Natural killer cell treated with Interleukin-12 subunit alpha and Interleukin-12 subunit beta and Interleukin-15 and Interleukin-18, amount 100 ng/mL, for 72 hours (primary cell): Measurements from ENCODE around the gene SLBP. TPM values are rescaled to one million over a fixed set of nuclear protein-coding genes. Genes with fewer than 3 reads are reported as not detected.
"Not testable (repeated sequence)": the region's sequence is repeated elsewhere in the genome, so short reads cannot be mapped to it uniquely, and the experiment has no call there.

ENCODE experiments used
- ATAC-seq, 2 donors: fragments of 150-1000 bp; cut with Tn5 transposase in 1 of 2; sonication (Bioruptor Pico), chemical (Tn5 transposase) in 1 of 2; 2 replicates each; pipeline ENCODE4 v1.10.0; 2021
- DNase-seq: peaks from one replicate; pipeline ENCODE4 v3.0.0; 2022; ENCODE audit warnings: low spot score
- H3K27ac Mint-ChIP-seq, 2 donors: 1 replicate in 1 of 2; 2 replicates in 1 of 2; pipeline ENCODE4 v1.8.0; 2022; ENCODE audit warnings: mixed read lengths in 2 of 2, mild to moderate bottlenecking in 1 of 2, moderate library complexity in 1 of 2
- H3K27me3 Mint-ChIP-seq, 2 donors: 1 replicate in 1 of 2; 2 replicates in 1 of 2; pipeline ENCODE4 v1.8.0; 2022; ENCODE audit warnings: mixed read lengths in 2 of 2
- H3K36me3 Mint-ChIP-seq: one replicate; pipeline ENCODE4 v1.8.0; 2022; ENCODE audit warnings: mixed read lengths
- H3K4me1 Mint-ChIP-seq, 2 donors: 1 replicate in 1 of 2; 2 replicates in 1 of 2; pipeline ENCODE4 v1.8.0; 2022; ENCODE audit warnings: low read depth in 2 of 2, mixed read lengths in 2 of 2, mild to moderate bottlenecking in 1 of 2
- H3K4me3 Mint-ChIP-seq: one replicate; pipeline ENCODE4 v1.8.0; 2022; ENCODE audit warnings: mixed read lengths
- H3K9me3 Mint-ChIP-seq: 2 replicates; pipeline ENCODE4 v1.8.0; 2022; ENCODE audit warnings: mixed read lengths
- total RNA-seq, 2 donors: library from RNA; stranded (reverse); gene quantifications; one replicate each; pipeline ENCODE4 v1.2.3, GENCODE V29; 2022

SLBP gene
- total RNA-seq, 2 donors from 2014 or later = 83.0 to 129 TPM

DNA sequence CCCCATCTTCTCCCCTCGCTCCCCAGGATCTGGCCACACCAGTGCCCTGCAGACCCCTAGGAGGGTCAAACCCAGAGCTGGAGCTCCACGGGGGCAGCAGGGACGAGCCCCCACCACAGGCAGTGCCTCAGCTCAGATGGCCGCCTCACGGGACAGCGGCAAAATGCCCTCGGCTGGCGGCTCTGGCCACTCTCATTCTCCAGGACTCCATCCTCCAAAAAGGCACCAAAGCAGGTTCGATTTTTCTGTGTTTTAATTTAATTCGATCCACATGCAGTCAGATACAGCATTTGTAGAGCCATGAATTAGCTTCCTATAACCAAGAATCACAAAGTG lies 36.3 kb downstream of the SLBP start:
- Mint-ChIP-seq H3K36me3 (no peaks in the 10 kb centered on the region), H3K27me3 (no peaks in the 10 kb centered on the region), H3K4me1 (no peaks in the 10 kb centered on the region), H3K4me3 (no peak overlapping the region), H3K9me3 (no peaks in the 10 kb centered on the region), H3K27ac (no peak overlapping the region)
- ATAC-seq = no peak
- DNase-seq = no peak

DNA sequence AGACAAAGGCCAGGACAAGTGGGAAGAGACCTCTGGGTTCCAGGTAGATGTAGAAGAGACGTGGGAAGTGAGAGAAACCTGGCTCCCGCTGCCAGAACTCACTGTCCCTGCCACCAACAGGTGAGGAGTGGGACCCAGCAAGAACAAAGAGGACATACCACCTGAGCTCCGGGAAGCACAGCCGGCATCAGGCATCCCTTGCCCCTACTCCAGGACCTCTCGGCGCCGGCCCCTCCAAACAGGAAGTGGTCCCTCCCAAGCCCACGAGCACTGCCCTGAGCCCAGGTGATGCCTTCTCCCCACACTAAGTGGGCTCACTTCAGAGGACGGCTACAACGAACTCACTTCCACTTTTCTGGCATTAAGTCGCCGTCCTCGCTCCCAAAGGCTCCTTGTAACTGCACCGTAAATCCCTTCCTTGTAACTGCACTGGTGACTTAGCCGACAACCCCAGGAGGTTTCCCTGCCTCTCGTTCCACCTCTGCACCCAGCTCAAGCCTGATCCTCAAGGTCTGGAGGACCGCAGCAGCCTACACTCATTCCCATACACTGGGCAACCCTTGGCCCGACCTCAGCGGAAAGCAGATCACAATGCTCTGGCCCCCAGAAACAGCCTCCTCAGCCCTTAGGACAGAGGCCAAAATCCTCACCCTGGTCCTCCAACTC lies 36.9 kb downstream of the SLBP start:
- H3K4me1 Mint-ChIP-seq = no peaks in the 10 kb centered on the region

DNA sequence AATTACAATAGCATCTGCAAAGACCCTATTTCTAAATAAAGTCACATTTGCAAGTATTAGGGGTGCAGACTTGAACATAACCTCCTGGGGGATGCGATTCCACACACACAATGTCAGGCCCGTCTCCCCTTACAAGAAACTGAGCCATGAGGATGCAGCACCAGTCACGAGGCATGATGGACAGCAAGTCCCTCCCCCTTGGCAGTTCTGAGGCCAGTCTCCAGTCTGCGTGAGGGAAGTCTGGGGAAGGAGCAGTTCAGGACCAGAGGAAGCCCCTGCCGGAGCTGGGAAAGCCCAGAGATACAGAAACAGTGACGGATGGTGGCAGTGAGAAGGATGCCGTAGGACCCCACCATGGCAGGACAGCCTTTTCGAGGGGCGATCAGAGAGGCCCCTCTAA lies 37.4 kb downstream of the SLBP start:
- no peaks in the 10 kb centered on the region for H3K4me1 Mint-ChIP-seq
- ATAC-seq (no peak), DNase-seq (no peak)
- H3K27me3 Mint-ChIP-seq = no peaks in the 10 kb centered on the region
- no peak overlapping the region for H3K27ac Mint-ChIP-seq
- H3K9me3 Mint-ChIP-seq = no peaks in the 10 kb centered on the region
- H3K4me3 Mint-ChIP-seq = no peak overlapping the region
- H3K36me3 Mint-ChIP-seq = no peaks in the 10 kb centered on the region

More for the DNA sequence above, 36.9 kb downstream of the SLBP start:
- no peak for DNase-seq
- H3K27ac Mint-ChIP-seq = no peak overlapping the region
- no peaks in the 10 kb centered on the region for H3K36me3 Mint-ChIP-seq
- no peaks in the 10 kb centered on the region for H3K9me3 Mint-ChIP-seq
- no peak for ATAC-seq
- no peaks in the 10 kb centered on the region for H3K27me3 Mint-ChIP-seq
- no peak overlapping the region for H3K4me3 Mint-ChIP-seq

DNA sequence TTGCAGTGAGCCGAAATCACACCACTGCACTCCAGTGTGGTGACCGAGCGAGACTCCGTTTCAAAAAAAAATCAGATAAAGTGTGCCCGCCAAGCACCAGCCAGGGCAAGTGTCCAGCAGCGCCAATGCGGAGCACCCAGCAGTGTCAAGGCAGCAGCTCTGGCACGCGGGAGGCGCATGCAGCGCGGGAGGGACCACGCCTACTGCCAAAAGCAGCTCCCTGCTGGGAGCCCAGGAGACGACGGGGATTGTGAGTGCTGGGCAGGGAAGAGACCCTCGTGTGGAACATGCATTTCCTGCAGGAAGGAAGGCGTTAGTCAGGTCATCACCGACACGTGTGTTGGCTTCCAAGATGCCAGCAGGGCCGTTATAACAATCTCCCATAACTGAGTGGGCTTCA lies 38.4 kb downstream of the SLBP start:
- H3K27ac Mint-ChIP-seq = no peak overlapping the region
- ATAC-seq = no peak
- no peaks in the 10 kb centered on the region for H3K27me3 Mint-ChIP-seq
- no peaks in the 10 kb centered on the region for H3K9me3 Mint-ChIP-seq
- no peak overlapping the region for H3K4me3 Mint-ChIP-seq
- H3K4me1 Mint-ChIP-seq = no peaks in the 10 kb centered on the region
- no peak for DNase-seq
- no peaks in the 10 kb centered on the region for H3K36me3 Mint-ChIP-seq

DNA sequence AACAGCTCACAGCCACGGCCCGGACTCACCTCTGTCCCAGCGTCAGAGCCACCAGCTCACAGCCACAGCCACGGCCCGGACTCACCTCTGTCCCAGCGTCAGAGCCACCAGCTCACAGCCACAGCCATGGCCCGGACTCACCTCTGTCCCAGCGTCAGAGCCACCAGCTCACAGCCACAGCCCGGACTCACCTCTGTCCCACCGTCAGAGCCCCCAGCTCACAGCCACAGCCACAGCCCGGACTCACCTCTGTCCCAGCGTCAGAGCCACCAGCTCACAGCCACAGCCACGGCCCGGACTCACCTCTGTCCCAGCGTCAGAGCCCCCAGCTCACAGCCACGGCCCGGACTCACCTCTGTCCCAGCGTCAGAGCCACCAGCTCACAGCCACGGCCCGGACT lies 41.1 kb downstream of the SLBP start:
- H3K4me1 Mint-ChIP-seq, H3K36me3 Mint-ChIP-seq, H3K27me3 Mint-ChIP-seq, H3K27ac Mint-ChIP-seq, DNase-seq, ATAC-seq, H3K9me3 Mint-ChIP-seq, H3K4me3 Mint-ChIP-seq: not testable (repeated sequence)

DNA sequence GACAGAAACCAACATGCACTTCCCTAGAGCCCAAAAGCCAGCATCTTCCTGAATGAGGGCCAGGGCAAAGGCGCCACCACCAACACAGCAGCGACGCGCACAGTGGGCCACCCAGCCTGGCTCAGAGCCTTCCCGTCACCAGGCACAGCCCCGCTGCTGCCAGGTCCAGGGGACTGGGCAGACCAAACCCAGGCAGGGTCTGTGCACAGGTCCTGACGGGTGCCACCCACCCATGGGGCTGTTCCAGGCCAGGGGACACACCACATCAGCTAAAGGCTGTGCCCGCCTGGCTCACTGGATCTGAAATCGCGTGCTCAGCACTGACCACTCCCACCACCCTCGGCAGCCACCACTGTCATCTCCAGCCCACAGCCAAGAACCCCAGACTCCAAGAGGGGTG lies 41.8 kb downstream of the SLBP start:
- Mint-ChIP-seq H3K4me1 (no peaks in the 10 kb centered on the region), H3K27ac (no peak overlapping the region), H3K4me3 (no peak overlapping the region), H3K9me3 (no peaks in the 10 kb centered on the region), H3K27me3 (no peaks in the 10 kb centered on the region), H3K36me3 (no peaks in the 10 kb centered on the region)
- ATAC-seq = peak; percentile 34 to 54
- DNase-seq = no peak

DNA sequence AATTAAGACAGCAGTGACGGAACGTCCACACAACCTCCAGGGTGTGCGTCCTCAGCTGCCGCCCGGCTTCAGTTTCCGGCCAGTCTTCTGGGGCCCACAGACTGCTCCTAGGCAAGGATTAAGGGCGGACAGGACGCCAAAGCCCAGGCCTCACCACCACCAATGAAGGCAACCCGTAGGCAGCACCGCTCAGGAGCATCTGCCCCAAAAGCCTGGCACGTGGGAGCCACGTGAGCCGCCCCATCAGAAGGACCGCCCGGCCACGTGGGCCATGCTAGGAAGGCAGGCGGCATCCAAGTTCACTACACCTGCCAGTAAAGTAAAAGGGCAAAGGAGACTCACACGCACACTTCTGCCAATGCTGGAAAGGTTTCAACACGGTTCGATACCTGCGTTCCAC lies 42.3 kb downstream of the SLBP start:
- ATAC-seq (no peak), DNase-seq (no peak)
- Mint-ChIP-seq H3K4me1 (no peaks in the 10 kb centered on the region), H3K4me3 (no peak overlapping the region), H3K27ac (no peak overlapping the region), H3K27me3 (no peaks in the 10 kb centered on the region), H3K9me3 (no peaks in the 10 kb centered on the region), H3K36me3 (no peaks in the 10 kb centered on the region)

DNA sequence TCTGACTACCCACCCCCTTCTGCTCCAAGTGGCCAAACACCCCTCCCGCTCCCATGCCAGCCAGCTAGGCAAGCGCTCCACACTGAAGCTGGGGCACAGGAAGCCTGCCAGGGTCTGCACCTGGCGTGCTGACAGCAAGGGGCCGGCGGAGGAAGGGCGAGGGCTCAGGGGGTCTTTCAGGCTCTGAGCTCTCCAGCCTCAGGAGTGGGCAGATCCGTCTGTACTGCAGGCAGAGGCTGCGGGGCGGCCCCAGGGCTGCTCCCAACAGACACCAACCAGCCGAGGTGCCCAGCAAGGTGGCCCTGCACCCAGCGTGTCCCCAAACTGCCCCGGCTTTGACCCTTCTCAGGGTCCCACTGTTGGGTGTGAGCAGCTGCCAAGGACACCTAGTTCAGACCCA lies 42.8 kb downstream of the SLBP start:
- DNase-seq (no peak), ATAC-seq (no peak)
- Mint-ChIP-seq H3K27me3 (no peaks in the 10 kb centered on the region), H3K27ac (no peak overlapping the region), H3K9me3 (no peaks in the 10 kb centered on the region), H3K4me1 (no peaks in the 10 kb centered on the region), H3K4me3 (no peak overlapping the region), H3K36me3 (no peaks in the 10 kb centered on the region)

DNA sequence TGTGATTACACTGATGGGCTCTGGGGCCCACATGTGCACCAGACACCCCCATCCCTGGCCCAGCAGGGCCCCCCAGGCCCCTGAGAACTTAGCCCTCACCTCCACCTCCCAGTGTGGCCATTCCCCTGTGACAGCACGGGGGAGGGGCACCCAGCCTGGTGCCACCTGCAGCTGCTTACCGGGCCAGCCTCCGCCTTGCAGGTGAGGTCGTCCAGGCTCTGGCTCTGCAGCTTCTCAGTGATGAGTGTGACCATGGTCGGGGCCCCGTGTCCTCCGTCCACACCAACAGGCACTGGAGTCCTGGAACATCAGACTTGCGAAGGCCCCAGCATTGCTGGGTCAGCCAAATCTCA lies 43.7 kb downstream of the SLBP start:
- H3K4me3 Mint-ChIP-seq = no peak overlapping the region
- no peaks in the 10 kb centered on the region for H3K4me1 Mint-ChIP-seq
- no peak for DNase-seq
- no peaks in the 10 kb centered on the region for H3K9me3 Mint-ChIP-seq
- H3K27me3 Mint-ChIP-seq = no peaks in the 10 kb centered on the region
- H3K36me3 Mint-ChIP-seq = no peaks in the 10 kb centered on the region
- no peak overlapping the region for H3K27ac Mint-ChIP-seq
- ATAC-seq = peak in 1 of 2 donors; percentile 20

DNA sequence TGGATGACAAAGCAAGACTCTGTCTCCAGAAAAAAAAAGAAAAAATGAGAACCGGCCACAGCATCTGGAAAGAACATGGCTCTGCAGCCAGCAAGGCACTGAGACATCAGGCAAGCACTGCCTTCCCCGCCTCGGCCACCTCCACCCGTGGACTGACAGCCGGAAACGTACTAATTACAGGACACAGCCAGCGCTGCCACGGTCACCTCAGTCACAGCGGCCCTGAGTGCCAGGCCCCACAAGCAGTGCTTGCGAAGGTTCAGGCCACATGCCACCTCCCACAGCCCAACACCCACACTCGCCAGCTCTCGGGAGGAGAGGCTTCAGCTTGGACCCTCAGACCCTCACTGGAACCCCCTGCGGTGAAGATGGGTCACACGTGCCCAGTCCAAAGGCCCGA lies 44.8 kb downstream of the SLBP start:
- Mint-ChIP-seq H3K4me3 (no peak overlapping the region), H3K9me3 (no peaks in the 10 kb centered on the region), H3K27me3 (no peaks in the 10 kb centered on the region), H3K36me3 (no peaks in the 10 kb centered on the region), H3K4me1 (no peaks in the 10 kb centered on the region), H3K27ac (no peak overlapping the region)
- no peak for ATAC-seq
- no peak for DNase-seq

DNA sequence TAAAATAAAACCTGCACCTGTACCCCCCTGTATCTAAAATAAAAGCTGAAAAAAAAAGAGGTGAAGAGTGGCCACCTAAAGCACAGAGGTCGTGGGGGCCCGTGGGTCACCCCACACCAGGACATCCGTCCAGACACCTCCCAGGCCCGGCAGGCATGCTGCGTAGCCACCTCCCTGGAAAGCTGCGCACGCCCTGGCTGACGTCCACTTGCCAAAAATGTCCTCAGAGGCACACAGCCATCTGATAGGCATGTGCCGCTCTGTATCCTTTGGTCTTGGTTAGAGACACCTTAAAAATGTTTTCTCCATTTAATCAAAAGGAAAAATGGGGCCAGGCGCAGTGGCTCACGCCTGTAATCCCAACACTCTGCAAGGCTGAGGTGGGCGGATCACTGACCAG lies 45.7 kb downstream of the SLBP start:
- Mint-ChIP-seq H3K36me3 (no peaks in the 10 kb centered on the region), H3K27ac (no peak overlapping the region), H3K4me1 (no peaks in the 10 kb centered on the region), H3K9me3 (no peaks in the 10 kb centered on the region), H3K4me3 (no peak overlapping the region), H3K27me3 (no peaks in the 10 kb centered on the region)
- ATAC-seq = no peak
- DNase-seq = no peak

DNA sequence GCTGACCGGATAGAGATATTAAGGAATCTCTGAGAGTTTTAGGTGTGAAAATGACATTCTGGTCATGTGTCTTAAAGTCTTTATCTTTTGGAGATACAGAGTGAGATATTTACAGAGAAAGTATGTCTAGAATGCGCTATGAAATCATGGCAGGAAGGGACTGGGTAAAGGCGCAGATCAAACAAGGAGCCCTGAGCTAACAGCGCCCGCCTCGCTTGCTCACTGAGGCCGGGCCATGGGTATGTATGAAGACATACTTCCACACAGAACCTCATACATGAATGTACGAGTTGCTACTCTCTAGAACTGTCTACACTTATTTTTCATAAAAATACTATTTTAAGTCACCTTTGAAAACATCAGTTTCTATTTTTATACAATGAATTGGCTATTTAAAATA lies 48.0 kb downstream of the SLBP start:
- Mint-ChIP-seq H3K27ac (no peak overlapping the region), H3K9me3 (no peaks in the 10 kb centered on the region), H3K4me3 (no peak overlapping the region), H3K4me1 (no peaks in the 10 kb centered on the region), H3K36me3 (no peaks in the 10 kb centered on the region), H3K27me3 (no peaks in the 10 kb centered on the region)
- ATAC-seq (no peak), DNase-seq (no peak)

DNA sequence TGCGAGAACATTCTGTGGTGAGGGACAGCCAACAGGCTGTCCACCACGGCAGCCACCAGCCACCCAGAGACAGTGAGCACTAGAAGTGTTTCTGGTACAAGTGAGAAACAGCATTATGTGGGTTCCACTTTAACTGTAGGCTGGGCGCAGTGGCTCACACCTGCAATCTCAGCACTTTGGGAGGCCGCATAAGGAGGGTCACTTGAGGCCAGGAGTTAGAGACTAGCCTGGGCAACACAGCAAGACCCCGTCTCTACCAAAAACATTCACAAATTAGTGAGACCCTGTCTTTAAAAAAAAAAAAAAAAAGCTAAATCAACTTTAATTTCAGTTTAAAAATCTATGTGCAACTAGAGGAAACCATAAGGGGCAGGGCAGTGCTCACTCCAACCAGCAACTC lies 48.6 kb downstream of the SLBP start:
- ATAC-seq (no peak), DNase-seq (no peak)
- H3K4me1 Mint-ChIP-seq = no peaks in the 10 kb centered on the region
- H3K4me3 Mint-ChIP-seq = no peak overlapping the region
- H3K9me3 Mint-ChIP-seq = no peaks in the 10 kb centered on the region
- H3K27ac Mint-ChIP-seq = no peak overlapping the region
- H3K27me3 Mint-ChIP-seq = no peaks in the 10 kb centered on the region
- H3K36me3 Mint-ChIP-seq = no peaks in the 10 kb centered on the region

DNA sequence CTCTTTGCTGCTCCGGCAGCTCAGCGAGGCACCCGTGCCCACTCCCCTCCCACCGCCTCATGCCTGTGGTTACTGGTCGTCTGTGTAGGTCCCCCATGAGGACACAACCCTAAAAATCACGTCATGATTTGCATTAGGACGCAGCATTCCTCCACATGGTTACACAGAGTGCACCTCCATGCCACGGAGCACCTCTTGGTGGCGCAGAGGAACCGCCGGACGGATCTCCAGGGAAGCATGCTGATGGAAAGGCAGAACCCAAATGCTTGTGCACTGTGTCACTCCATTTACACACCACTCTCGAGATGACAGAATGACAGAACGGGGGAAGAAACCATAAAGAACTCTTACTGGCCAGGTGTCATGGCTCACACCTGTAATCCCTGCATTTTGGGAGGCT lies 50.4 kb downstream of the SLBP start:
- H3K27me3 Mint-ChIP-seq = no peaks in the 10 kb centered on the region
- H3K9me3 Mint-ChIP-seq = no peaks in the 10 kb centered on the region
- no peak for ATAC-seq
- no peak overlapping the region for H3K4me3 Mint-ChIP-seq
- no peak overlapping the region for H3K27ac Mint-ChIP-seq
- H3K4me1 Mint-ChIP-seq = no peaks in the 10 kb centered on the region
- DNase-seq = no peak
- no peaks in the 10 kb centered on the region for H3K36me3 Mint-ChIP-seq

DNA sequence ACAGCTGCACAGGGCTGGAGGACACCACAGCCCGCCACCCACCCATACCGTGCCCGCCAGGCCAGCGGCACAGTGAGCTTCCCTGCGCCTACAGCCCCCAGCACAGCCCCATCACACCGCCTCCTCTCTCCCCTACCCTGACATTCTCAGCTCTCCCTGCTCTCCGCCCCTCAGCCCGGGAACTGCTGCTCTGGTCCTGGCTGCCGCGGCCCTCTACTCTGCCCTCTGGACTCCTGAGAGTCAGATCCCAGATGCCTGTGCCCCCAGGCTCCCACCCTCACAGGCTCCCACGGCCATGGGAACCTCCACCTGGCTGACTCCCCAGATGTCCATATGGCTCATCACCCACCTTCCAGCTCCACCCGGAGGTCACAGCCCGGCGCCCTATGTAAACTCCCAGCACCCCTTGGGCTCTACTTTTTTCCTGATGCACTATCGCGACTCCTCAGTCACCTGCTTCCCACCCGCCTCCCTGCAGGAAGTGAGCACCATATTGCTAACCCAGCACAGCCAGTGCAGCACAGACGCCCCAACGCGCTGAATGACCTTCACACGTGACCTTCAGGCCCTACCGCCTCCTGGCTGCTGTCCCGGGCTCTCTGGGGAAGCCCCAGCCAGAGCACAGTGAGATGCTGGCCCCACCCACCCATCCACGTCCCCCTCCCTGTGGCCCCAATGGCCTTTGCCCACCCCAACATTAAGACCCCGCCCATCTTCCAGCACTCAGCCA lies 51.0 kb downstream of the SLBP start:
- no peaks in the 10 kb centered on the region for H3K27me3 Mint-ChIP-seq
- DNase-seq (no peak), ATAC-seq (no peak)
- no peaks in the 10 kb centered on the region for H3K36me3 Mint-ChIP-seq
- H3K9me3 Mint-ChIP-seq = no peaks in the 10 kb centered on the region
- H3K4me3 Mint-ChIP-seq = no peak overlapping the region
- no peaks in the 10 kb centered on the region for H3K4me1 Mint-ChIP-seq
- no peak overlapping the region for H3K27ac Mint-ChIP-seq
